ENCODE results near the gene LLGL2.

Gene LLGL2

GRCh38 chr17:75558666-75559530 lies 33.4 kb downstream of the LLGL2 start:
- peak overlapping the region; percentile 23; the same call in 1 of the 2 replicates for H3K4me3 ChIP-seq (ENCODE audit: low read depth, low read length)
- no peak for TF ChIP-seq CTCF (IDR thresholded peaks at IDR 0.05; ENCODE audit: control insufficient read depth, extremely low read depth, insufficient read depth)
- peak; percentile 50 for DNase-seq (ENCODE audit: low read depth)

- no peak for TF ChIP-seq CTCF (IDR thresholded peaks at IDR 0.05; ENCODE audit: control insufficient read depth, extremely low read depth, insufficient read depth)
- no peak overlapping the region for H3K4me3 ChIP-seq (ENCODE audit: low read depth, low read length)
- no peak for DNase-seq (ENCODE audit: low read depth)
Measured at GRCh38 chr17:75559958-75560533, 34.5 kb downstream of the LLGL2 start.

GRCh38 chr17:75561927-75562603 lies 36.6 kb downstream of the LLGL2 start:
- DNase-seq (ENCODE audit: low read depth): no peak
- H3K4me3 ChIP-seq (ENCODE audit: low read depth, low read length): no peak overlapping the region
- TF ChIP-seq CTCF (IDR thresholded peaks at IDR 0.05; ENCODE audit: control insufficient read depth, extremely low read depth, insufficient read depth): no peak

- H3K4me3 ChIP-seq (ENCODE audit: low read depth, low read length): no peak overlapping the region
- no peak for TF ChIP-seq CTCF (IDR thresholded peaks at IDR 0.05; ENCODE audit: control insufficient read depth, extremely low read depth, insufficient read depth)
- DNase-seq (ENCODE audit: low read depth): no peak
Measured at GRCh38 chr17:75563063-75563758, 37.7 kb downstream of the LLGL2 start.

- DNase-seq (ENCODE audit: low read depth): no peak
- no peak for TF ChIP-seq CTCF (IDR thresholded peaks at IDR 0.05; ENCODE audit: control insufficient read depth, extremely low read depth, insufficient read depth)
- no peak overlapping the region for H3K4me3 ChIP-seq (ENCODE audit: low read depth, low read length)
Measured at GRCh38 chr17:75564195-75564594, 38.7 kb downstream of the LLGL2 start.

GRCh38 chr17:75565066-75565465 lies 39.6 kb downstream of the LLGL2 start:
- DNase-seq (ENCODE audit: low read depth): peak; percentile 82
- H3K4me3 ChIP-seq (ENCODE audit: low read depth, low read length): no peak overlapping the region
- TF ChIP-seq CTCF (IDR thresholded peaks at IDR 0.05; ENCODE audit: control insufficient read depth, extremely low read depth, insufficient read depth): no peak

Measured in LNCaP clone FGC (cell line).